Neural cell (in vitro differentiated cells): ENCODE measurements around the gene ANKS1B.

Experiments
- CTCF ChIP-seq: fragments of 450-650 bp; IDR thresholded peaks from 2 replicates; pipeline ENCODE4 v1.5.1; 2014; ENCODE audit warnings: antibody characterized with exemption, mild to moderate bottlenecking, moderate library complexity; ENCODE audit not compliant: poor library complexity, severe bottlenecking
- EZH2 ChIP-seq: fragments of 200-600, 300-800 bp; shearing (Covaris generic), sonication (generic); IDR thresholded peaks from 2 replicates; pipeline ENCODE4 v1.6.1; 2014; ENCODE audit warnings: antibody characterized with exemption, low read length, borderline replicate concordance, mild to moderate bottlenecking; ENCODE audit not compliant: insufficient read depth, poor library complexity, severe bottlenecking
- MXI1 ChIP-seq: fragments of 450-650 bp; conservative IDR thresholded peaks from 2 replicates; pipeline ENCODE4 v1.6.1; 2014; ENCODE audit warnings: antibody characterized with exemption, mild to moderate bottlenecking; ENCODE audit not compliant: poor library complexity, severe bottlenecking

GRCh38 chr12:99609455-99610181 lies 375.1 kb downstream of the ANKS1B start:
- TF ChIP-seq CTCF (no peak), EZH2 (no peak), MXI1 (no peak)
